Muscle layer of colon (tissue), 2 donors: Measurements from ENCODE around the gene FLAD1.
A peak's percentile ranks its signal among the peaks of the same experiment; 100 is the strongest.

ENCODE experiments used
- H3K27ac ChIP-seq: one replicate; pipeline ENCODE4 v1.7.0; 2013; ENCODE audit warnings: low read depth, mild to moderate bottlenecking, low read length, moderate library complexity
- H3K27me3 ChIP-seq, 2 donors: one replicate each; pipeline ENCODE4 v1.7.0; 2013; ENCODE audit warnings: low read length in 2 of 2, mild to moderate bottlenecking in 2 of 2; ENCODE audit not compliant: insufficient read depth in 2 of 2, control insufficient read depth in 1 of 2
- H3K36me3 ChIP-seq: one replicate; pipeline ENCODE4 v1.7.0; 2013; ENCODE audit warnings: mild to moderate bottlenecking, low read length; ENCODE audit not compliant: insufficient read depth
- H3K4me1 ChIP-seq: one replicate; pipeline ENCODE4 v1.7.0; 2013; ENCODE audit warnings: mild to moderate bottlenecking, low read length; ENCODE audit not compliant: insufficient read depth
- H3K4me3 ChIP-seq, 2 donors: one replicate each; pipeline ENCODE4 v1.7.0; 2013; ENCODE audit warnings: low read length in 2 of 2, low read depth in 1 of 2, mild to moderate bottlenecking in 1 of 2, moderate library complexity in 1 of 2
- H3K9ac ChIP-seq: one replicate; pipeline ENCODE4 v1.7.0; 2013; ENCODE audit warnings: low read length
- H3K9me3 ChIP-seq: one replicate; pipeline ENCODE4 v1.7.0; 2013; ENCODE audit warnings: mild to moderate bottlenecking, low read length
- donor health status: abdominal sarcoma.
- donor health status: Adenocarcinoma of cecum.

The FLAD1 gene

GRCh38 chr1:154982897-154983648 is at the start of gene FLAD1:
TSS of gene FLAD1 (plus strand) at chr1:154983344. CDS start at chr1:154983695, 351 bp downstream.
- Histone ChIP-seq H3K4me1 (peaks cover 13% of the 10 kb centered on the region), H3K27me3 (no peaks in the 10 kb centered on the region), H3K9ac (peak within 1 kb of the TSS; percentile 74), H3K4me3 (peak within 1 kb of the TSS; percentile 67 to 82), H3K9me3 (no peaks in the 10 kb centered on the region), H3K27ac (peak within 1 kb of the TSS; percentile 74), H3K36me3 (peaks cover 4% of the 10 kb centered on the region)

- no peaks in the 10 kb centered on the region for H3K9me3 ChIP-seq
- peaks cover 19% of the 10 kb centered on the region for H3K4me1 ChIP-seq
- H3K27me3 ChIP-seq: no peaks in the 10 kb centered on the region
- H3K27ac ChIP-seq: no peak overlapping the region
- no peak overlapping the region for H3K9ac ChIP-seq
- no peak overlapping the region for H3K4me3 ChIP-seq
- peaks cover 9% of the 10 kb centered on the region for H3K36me3 ChIP-seq
Observed at GRCh38 chr1:154934358-154934948, 48.7 kb upstream of the FLAD1 start.

- H3K4me1 ChIP-seq: peaks cover 19% of the 10 kb centered on the region
- peak overlapping the region; percentile 70 to 75 for H3K4me3 ChIP-seq
- H3K9me3 ChIP-seq: no peaks in the 10 kb centered on the region
- peak overlapping the region; percentile 100 for H3K27ac ChIP-seq
- H3K27me3 ChIP-seq: no peaks in the 10 kb centered on the region
- H3K9ac ChIP-seq: peak overlapping the region; percentile 42
- H3K36me3 ChIP-seq: peaks cover 3% of the 10 kb centered on the region
Observed at GRCh38 chr1:154935749-154936554, 47.2 kb upstream of the FLAD1 start.

- Histone ChIP-seq H3K4me3 (peak within 1 kb of the TSS; percentile 70 to 75), H3K27ac (peak within 1 kb of the TSS; percentile 100), H3K27me3 (no peaks in the 10 kb centered on the region), H3K9ac (peak within 1 kb of the TSS; percentile 42), H3K36me3 (no peaks in the 10 kb centered on the region), H3K9me3 (no peaks in the 10 kb centered on the region), H3K4me1 (peaks cover 19% of the 10 kb centered on the region)
Observed at GRCh38 chr1:154936555-154937084, 46.5 kb upstream of the FLAD1 start, which contains the start of gene PMVK. TSS of gene PMVK (minus strand) at chr1:154936719. CDS start at chr1:154936685, 34 bp downstream.

GRCh38 chr1:154937085-154937987 is 45.8 kb upstream of the FLAD1 start:
- peaks cover 19% of the 10 kb centered on the region for H3K4me1 ChIP-seq
- peak overlapping the region; percentile 100 for H3K27ac ChIP-seq
- peak overlapping the region; percentile 70 to 75 for H3K4me3 ChIP-seq
- H3K36me3 ChIP-seq: no peaks in the 10 kb centered on the region
- H3K9ac ChIP-seq: peak overlapping the region; percentile 42
- H3K9me3 ChIP-seq: no peaks in the 10 kb centered on the region
- H3K27me3 ChIP-seq: no peaks in the 10 kb centered on the region

- peak overlapping the region; percentile 100 for H3K27ac ChIP-seq
- H3K36me3 ChIP-seq: no peaks in the 10 kb centered on the region
- H3K4me3 ChIP-seq: peak overlapping the region in 1 of 2 donors; percentile 75
- peaks cover 19% of the 10 kb centered on the region for H3K4me1 ChIP-seq
- peak overlapping the region; percentile 42 for H3K9ac ChIP-seq
- H3K27me3 ChIP-seq: no peaks in the 10 kb centered on the region
- no peaks in the 10 kb centered on the region for H3K9me3 ChIP-seq
Observed at GRCh38 chr1:154937988-154938386, 45.2 kb upstream of the FLAD1 start.

DNA sequence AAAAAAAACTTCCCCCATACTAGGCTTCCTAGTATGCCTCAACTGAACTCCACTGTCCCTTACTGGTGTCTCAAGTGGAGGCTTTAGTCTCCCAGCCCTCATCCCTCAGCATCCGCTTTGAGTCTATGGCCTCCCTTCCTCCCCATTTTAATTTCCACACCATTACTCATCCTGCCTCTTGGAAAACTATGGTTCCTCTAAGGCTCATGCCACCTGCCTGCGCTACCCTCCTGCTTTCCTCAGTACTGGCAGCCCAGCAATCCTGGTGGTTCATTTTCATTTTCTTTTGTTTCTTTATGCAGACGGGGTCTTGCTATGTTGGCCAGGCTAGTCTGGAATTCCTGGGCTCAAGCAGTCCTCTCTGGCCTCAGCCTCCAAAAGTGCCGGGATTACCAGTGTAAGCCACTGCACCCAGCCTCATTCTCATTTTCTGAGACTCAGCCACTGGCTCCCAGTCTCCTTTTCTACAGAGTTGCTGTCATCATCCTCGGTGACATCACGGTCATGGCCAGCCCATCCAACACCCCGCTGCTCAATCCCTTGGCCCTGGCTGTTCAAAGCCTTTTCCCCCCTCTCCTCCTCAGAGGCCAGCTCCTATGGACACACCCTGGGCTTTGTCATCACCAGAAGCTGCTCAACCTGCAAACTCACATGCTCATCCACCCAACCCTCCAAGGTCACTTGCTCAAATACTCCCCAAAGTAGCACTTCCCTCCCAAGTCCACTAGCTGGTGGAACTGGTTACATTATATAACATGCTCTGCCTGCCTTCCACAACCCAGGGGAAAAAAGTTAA is 44.3 kb upstream of the FLAD1 start:
- H3K27me3 ChIP-seq: no peaks in the 10 kb centered on the region
- H3K9ac ChIP-seq: no peak overlapping the region
- peak overlapping the region; percentile 100 for H3K27ac ChIP-seq

GRCh38 chr1:154940213-154940560 is 43.0 kb upstream of the FLAD1 start:
- peaks cover 31% of the 10 kb centered on the region for H3K4me1 ChIP-seq
- H3K27me3 ChIP-seq: no peaks in the 10 kb centered on the region
- no peak overlapping the region for H3K9ac ChIP-seq

More for the DNA sequence above, 44.3 kb upstream of the FLAD1 start:
- Histone ChIP-seq H3K9me3 (no peaks in the 10 kb centered on the region), H3K4me3 (no peak overlapping the region), H3K4me1 (peaks cover 26% of the 10 kb centered on the region), H3K36me3 (no peaks in the 10 kb centered on the region)

DNA sequence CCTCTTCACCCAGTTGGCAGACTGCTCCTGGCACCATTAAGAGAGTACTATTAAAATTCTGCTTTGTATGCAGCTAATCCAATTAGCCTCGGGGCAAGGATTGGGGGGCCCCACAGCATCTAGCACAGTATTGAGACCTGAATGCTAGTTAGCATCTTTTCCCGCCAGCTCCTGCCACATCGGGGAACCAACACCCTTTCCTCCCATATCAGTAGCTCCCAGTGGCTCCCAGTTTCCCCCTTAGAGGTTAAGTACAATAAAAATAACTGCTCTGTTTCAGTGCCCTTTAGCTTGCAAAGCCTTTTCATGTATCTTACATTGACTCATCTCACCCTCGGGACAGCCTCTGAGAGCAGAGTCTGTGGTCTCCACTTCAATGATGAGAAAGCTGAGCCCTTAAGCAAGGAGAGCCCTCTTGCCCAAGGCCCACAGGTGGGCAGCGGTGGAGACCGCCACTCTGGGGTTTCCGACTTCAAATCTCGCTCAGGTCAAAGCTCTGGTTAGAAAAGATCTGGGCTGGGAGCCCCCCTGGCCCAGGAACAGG is 42.4 kb upstream of the FLAD1 start:
- H3K27me3 ChIP-seq: no peaks in the 10 kb centered on the region
- H3K9ac ChIP-seq: no peak overlapping the region
- no peaks in the 10 kb centered on the region for H3K9me3 ChIP-seq
- peaks cover 18% of the 10 kb centered on the region for H3K36me3 ChIP-seq
- no peak overlapping the region for H3K4me3 ChIP-seq
- no peak overlapping the region for H3K27ac ChIP-seq
- H3K4me1 ChIP-seq: peaks cover 25% of the 10 kb centered on the region

More at GRCh38 chr1:154940213-154940560, 43.0 kb upstream of the FLAD1 start:
- Histone ChIP-seq H3K9me3 (no peaks in the 10 kb centered on the region), H3K27ac (no peak overlapping the region), H3K4me3 (no peak overlapping the region), H3K36me3 (peaks cover 13% of the 10 kb centered on the region)
